Measurements from ENCODE around the gene SDSL. TPM values are rescaled to one million over a fixed set of nuclear protein-coding genes. Genes with fewer than 3 reads are reported as not detected.

Gene SDSL
- total and polyA plus RNA-seq, 2 of the 13 experiments (the other 11 are each of a cell fraction or from before 2014, with no cell fraction given) = 1.2 to 1.7 TPM

DNA sequence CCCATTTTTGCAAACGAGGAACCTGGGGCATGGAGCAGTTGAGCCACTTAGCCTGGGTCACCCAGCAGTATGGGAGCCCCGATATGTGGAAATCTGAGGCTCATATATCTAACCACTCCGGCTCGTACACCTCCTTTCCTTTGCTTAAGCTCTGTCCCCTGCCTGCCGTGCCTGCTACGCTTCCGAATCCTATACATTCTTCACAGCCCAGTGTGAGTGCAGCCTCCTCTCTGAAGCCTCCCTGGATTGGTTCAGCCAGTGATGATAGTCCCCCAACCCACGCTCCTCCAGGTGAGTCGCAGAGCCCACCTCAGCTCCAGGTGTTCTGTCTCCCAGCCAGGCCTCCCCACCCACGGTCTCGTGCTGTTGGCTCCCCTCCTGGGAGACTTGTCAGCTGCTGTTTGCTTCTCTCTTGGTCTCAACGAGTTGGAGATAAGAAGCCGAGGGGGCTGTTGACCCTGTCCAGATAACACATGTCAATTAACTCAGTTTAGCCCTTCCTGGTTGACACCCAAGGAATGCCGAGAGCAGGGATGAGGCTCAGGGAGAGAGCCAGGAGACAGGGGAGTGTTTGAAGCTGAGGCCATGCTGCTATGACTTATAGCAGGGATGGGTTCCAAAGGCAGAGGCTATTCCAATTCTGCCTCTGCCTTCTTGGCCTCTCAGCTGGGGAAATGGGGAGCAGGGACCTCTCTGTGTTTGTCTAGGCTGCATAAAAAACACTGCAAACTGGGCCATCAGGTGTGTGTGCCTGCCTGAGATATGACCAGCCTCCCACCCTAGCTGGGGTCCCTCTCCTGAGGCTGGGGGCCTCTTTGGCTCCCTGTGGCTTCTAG is 19.0 kb downstream of the SDSL start (continued):
- TF ChIP-seq ZFYVE20 (CRISPR knock-in tag; IDR thresholded peaks at IDR 0.05; ENCODE audit: borderline replicate concordance, low read depth) = no peak
- TF ChIP-seq U2AF1 (optimal IDR thresholded peaks at IDR 0.05; ENCODE audit: low read depth, low read length) = no peak
- no peak for TF ChIP-seq ZNF530 (CRISPR knock-in tag; IDR thresholded peaks at IDR 0.05; ENCODE audit: low read depth)

DNA sequence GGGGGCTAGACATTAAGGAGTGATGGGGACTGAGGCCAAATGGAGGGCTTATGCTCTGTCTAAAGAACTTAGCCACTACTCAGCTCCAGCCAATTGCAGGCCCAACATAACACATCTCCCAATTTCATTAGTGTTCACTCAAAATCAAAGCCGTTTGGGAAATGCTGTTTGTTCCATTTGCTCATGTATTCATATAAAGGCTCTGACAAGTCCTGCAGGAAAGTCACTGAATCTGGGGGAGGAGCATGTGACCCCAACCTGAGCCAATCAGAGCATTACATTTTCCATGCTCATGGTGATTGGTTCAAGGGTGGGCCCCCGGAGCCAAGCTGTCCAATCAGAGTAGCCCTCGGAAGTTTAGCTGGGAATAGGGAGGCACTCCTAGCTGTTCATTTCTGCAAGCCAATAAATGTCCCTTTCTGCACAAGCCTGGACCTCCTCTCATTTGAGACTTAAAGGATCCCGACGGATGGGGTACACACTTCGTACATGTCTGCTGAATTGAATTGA is 20.9 kb downstream of the SDSL start:
- TF ChIP-seq NFYB (CRISPR knock-in tag; IDR thresholded peaks at IDR 0.05) = peak; percentile 47; the same call in 1 of the 2 replicates
- TF ChIP-seq, protein P1, sequence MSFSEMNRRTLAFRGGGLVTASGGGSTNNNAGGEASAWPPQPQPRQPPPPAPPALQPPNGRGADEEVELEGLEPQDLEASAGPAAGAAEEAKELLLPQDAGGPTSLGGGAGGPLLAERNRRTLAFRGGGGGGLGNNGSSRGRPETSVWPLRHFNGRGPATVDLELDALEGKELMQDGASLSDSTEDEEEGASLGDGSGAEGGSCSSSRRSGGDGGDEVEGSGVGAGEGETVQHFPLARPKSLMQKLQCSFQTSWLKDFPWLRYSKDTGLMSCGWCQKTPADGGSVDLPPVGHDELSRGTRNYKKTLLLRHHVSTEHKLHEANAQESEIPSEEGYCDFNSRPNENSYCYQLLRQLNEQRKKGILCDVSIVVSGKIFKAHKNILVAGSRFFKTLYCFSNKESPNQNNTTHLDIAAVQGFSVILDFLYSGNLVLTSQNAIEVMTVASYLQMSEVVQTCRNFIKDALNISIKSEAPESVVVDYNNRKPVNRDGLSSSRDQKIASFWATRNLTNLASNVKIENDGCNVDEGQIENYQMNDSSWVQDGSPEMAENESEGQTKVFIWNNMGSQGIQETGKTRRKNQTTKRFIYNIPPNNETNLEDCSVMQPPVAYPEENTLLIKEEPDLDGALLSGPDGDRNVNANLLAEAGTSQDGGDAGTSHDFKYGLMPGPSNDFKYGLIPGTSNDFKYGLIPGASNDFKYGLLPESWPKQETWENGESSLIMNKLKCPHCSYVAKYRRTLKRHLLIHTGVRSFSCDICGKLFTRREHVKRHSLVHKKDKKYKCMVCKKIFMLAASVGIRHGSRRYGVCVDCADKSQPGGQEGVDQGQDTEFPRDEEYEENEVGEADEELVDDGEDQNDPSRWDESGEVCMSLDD (CRISPR knock-in tag; IDR thresholded peaks at IDR 0.05; ENCODE audit: borderline replicate concordance) = no peak
- peak; percentile 65 for TF ChIP-seq NFYC (CRISPR knock-in tag; IDR thresholded peaks at IDR 0.05)
- Histone ChIP-seq H3K36me3 (replicated peaks in 1 of 2; ENCODE audit: control insufficient read depth in 1 of 2, insufficient read depth in 2 of 2, low read length in 2 of 2) (no peaks in the 10 kb centered on the region), H3K4me2 (ENCODE audit: low read depth, low read length) (no peak overlapping the region), H3K27ac (ENCODE audit: extremely low read length, insufficient read depth, low read length) (no peak overlapping the region), H3K79me2 (ENCODE audit: insufficient read depth, low read length) (no peaks in the 10 kb centered on the region), H3K9ac (ENCODE audit: insufficient read depth, low read depth, low read length) (no peak overlapping the region), H3K4me3 (replicated peaks in 1 of 3; ENCODE audit: insufficient read depth in 1 of 3, low read depth in 2 of 3, low read length in 3 of 3) (no peak overlapping the region), H2AFZ (ENCODE audit: low read length) (no peak overlapping the region), H3K4me1 (ENCODE audit: insufficient read depth, low read length) (peaks cover 7% of the 10 kb centered on the region; the same call in 1 of the 2 replicates), H4K20me1 (ENCODE audit: insufficient read depth, low read length) (no peaks in the 10 kb centered on the region), H3K9me3 (ENCODE audit: low read length) (no peaks in the 10 kb centered on the region), H3K27me3 (ENCODE audit: control insufficient read depth in 1 of 2, insufficient read depth in 2 of 2, low read length in 2 of 2) (peaks cover 0 to 22% of the 10 kb centered on the region in 2 experiments; a peak in 2 of 5 replicates)
- no peak; the same call in 2 of the 3 replicates for ATAC-seq
- in situ Hi-C loops (cut with HindIII; ENCODE audit: extremely low pct_ligation_motif_present, low pct_unique_long_range_greater_than_20kb) = no loop called here
- ChIA-PET CTCF (ENCODE audit: low intra/inter-chr PET ratio, low total read pairs) (no interaction called here), POLR2A (interaction anchor here (0.6 kb wide), 1 partner anchor 194 kb away, joined by 4 read pairs; no protein-coding TSS in a partner anchor)
- intact Hi-C loops (cut with micrococcal nuclease; ENCODE audit: unreplicated experiment) = no loop called here
- no peak for FAIRE-seq
- no peak for DNase-seq (ENCODE audit: low spot score)
- 21% methylated on average over 6 of the region's 6 CpGs for WGBS (ENCODE audit: low lambda C conversion rate)
- BruUV-seq (replicated peaks) = no TSS peak
